NCI-H446 (cell line): ENCODE results near the gene PARP3.

Experiments
- DNase-seq, 2 experiments: peaks; one replicate each; lab custom pipeline; 2025; lab: John Stamatoyannopoulos, UW

PARP3 gene

DNA sequence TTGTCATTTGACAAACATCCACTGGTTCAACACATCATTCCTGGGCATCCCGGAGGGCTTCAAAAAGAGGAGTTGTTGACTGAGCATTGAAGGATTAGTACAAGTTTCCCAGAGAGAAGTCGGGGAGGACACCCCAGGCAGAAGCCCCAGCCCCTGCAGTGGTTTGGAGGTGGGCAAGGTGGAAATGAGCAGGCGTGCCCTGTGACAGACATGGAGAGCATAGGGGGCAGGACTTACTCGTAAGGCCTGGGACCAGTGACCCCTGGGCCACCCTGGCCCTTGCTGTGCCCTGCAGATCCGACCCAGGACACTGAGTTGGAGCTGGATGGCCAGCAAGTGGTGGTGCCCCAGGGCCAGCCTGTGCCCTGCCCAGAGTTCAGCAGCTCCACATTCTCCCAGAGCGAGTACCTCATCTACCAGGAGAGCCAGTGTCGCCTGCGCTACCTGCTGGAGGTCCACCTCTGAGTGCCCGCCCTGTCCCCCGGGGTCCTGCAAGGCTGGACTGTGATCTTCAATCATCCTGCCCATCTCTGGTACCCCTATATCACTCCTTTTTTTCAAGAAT lies 5.9 kb downstream of the PARP3 start:
- no peak for DNase-seq

DNA sequence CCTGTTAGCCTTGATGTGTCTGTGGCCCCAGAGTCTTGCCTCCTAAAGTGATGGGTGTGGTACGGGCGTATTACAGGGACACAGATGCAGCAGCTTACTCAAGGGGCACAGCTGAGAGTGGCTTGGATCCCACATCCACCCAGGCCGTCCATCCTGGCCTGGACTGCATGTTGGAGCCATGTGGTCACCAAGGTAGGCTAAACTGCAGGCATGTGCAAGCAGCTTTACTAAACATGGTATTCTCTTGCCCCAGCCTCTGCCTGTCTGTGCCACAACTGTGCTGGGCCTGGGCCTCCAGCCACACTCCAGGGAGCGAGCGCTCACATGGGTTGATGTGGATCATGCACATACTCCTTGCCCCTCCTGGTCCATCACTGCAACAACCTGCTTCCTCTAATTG lies 7.0 kb downstream of the PARP3 start:
- DNase-seq = no peak

- DNase-seq = no peak
These were observed 8.7 kb downstream of the PARP3 start for GRCh38 chr3:51950899-51951298.

GRCh38 chr3:51953445-51953844 lies 11.3 kb downstream of the PARP3 start:
- no peak for DNase-seq

GRCh38 chr3:51954105-51954504 lies 11.9 kb downstream of the PARP3 start:
- DNase-seq = no peak

- DNase-seq = no peak
These were observed 12.6 kb downstream of the PARP3 start for GRCh38 chr3:51954713-51955112.

GRCh38 chr3:51955175-51955892 lies 13.2 kb downstream of the PARP3 start, which contains the start of gene GPR62:
Gene GPR62, plus strand, starts transcription at chr3:51955381. Its CDS starts 272 bp downstream, at chr3:51955653.
- no peak for DNase-seq

GRCh38 chr3:51955893-51956770 lies 14.0 kb downstream of the PARP3 start:
- no peak for DNase-seq

DNA sequence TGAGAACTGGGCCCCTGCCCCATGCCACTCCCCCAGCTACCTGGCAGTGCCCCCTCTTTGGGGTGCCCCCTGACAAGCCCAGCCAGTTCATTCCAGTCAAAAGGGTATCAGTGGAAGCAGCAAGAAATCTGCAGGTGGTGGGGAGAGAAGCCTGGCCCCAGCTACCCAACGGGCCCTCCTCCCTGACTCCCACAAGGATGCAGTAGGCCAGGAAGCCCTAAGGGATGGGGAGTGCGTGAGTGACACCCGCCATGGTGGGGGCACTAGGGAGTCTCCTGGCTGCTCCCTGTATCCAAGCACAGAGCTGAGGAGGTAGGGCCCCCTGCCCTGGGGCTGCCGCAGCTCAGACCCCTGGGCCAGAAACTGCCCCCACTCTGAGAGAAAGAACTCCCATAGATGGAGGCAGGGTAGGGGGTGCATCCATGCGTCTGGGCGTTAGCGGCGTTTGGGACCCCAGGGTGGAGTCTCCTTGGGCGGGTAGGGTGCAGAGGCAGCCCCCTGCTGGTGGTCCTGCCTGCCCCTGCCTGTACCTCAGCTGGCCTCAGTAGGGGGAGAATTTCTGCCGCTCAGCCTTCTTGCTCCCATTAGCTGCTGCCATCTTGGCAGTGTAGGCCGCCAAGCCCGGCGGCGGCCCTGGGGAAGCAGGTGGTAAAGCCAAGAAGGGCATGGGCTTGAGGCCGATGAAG lies 15.5 kb downstream of the PARP3 start:
- no peak for DNase-seq

GRCh38 chr3:51958603-51959521 lies 16.7 kb downstream of the PARP3 start:
- DNase-seq = no peak

DNA sequence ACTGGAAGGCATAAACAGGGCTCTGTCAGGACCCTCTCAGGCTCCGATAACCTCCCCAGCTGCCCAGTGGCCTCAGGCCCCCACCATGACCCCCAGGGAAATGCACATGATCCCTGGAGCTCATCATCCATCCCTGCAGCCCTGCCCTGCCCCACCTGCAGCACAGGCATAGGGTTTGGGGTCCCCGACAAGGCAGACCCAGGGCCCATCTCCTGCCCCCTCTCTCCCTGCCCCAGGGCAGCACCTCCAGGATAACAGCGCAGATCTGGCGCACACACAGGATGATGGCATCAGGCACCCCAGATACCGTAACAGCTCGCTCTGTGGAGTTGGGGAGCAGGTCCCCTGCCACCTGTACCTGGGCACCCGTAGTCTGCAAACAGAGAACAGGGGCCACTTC lies 17.5 kb downstream of the PARP3 start:
- DNase-seq = no peak

GRCh38 chr3:51960386-51960785 lies 18.2 kb downstream of the PARP3 start:
- no peak for DNase-seq

- DNase-seq = no peak
These were observed 18.8 kb downstream of the PARP3 start for GRCh38 chr3:51961011-51961410.

DNA sequence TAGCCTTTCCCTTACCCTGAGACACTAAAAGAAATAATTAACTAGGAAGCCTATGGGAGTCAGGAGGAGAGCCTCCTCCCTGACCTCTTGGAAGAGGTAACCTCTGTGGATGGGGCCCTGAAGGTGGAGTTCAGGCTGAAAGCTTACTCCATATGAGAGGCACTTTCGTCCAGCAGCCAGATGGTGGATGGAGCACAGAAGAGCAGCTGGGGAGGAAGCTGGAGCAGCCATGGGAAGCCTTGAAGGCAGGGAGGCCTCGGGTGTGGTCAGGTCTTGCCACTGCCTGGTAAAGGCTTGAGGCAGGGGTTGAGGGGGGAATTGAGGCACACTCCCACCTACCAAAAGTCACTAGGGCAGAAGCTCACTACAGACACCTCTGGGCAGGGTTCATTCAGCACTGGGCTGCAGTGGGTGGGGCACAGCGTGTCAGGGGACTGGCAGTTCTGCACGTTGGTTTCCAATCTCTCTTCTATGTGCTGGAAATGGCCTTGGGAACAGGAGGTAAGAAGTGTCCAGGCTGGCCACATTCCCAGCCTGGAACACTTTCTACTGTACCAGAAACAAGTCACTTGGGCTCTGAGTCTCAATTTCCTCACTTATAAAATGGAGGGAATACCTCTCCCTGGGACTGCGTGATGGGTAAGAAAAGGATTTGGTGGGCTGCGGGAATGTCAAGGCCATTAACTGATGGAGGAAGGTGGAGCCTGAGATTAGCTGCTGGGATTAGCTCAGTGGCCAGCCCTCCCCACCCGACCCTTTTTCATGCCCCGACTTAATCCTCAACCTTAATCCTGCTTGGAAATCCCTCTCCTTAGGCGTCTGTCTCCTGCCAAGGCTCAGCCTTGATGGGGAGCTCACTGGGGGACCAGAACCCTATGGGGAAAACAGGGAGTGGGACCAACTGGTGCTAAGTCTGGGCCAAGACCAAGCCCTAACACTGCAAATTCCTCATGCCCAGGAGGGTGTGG lies 19.7 kb downstream of the PARP3 start:
- DNase-seq = no peak

DNA sequence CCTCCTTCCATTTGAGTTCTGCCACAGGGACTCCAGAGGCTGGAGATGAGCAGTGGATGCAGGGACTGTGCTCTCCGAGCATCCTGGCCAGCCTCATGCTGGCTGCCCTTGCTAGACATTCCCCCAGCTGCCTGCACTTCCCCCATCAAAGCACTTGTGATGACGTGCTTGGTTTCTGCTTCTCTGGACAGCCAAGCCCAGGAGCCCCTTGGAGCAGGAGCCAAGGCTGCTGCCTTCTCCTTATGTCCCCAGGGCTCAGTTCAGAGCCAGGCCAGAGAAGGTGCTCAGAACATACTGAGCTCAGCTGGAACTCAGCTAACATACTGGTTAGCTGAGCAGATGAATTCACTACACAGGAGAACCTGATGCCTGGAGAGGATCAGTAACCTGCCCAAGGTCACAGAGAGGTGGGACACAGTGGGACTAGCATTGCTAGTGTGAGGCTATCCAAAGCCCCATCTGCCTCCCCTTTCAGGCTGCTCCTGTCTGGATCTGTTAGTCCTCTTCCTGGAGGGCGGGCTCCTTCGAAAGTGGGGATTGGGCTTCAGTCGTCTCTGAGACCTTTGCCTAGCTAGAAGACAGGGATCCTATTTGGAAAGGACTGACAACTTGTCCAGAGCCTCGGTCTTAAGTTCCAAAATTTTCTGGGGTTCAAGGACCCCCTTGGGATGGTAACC lies 20.8 kb downstream of the PARP3 start:
- peak in 1 of 2 experiments; percentile 31 for DNase-seq

- no peak for DNase-seq
These were observed 21.8 kb downstream of the PARP3 start for GRCh38 chr3:51963951-51964451.

GRCh38 chr3:51964521-51964920 lies 22.4 kb downstream of the PARP3 start:
- DNase-seq = no peak

GRCh38 chr3:51966016-51966415 lies 23.9 kb downstream of the PARP3 start:
- DNase-seq = no peak

DNA sequence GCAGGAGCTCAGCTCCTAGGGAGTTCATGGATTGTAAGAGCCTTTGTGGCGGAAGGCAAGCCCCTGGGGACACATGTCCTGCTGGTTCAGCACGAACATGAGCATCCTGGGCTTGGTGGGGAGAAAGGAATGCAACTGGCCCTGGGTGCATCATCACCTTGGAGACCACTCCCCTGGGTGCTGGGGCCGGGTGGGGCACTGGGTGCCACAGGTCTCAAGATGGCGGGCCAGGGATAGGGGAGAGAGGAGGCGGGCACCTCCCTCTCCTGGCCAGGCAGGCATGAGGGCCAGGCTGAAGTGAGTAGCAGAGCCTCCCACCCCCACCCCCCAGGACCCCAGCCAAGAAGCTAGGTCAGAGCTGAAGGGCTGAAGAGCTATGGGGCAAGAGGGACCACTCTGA lies 24.3 kb downstream of the PARP3 start:
- no peak for DNase-seq
